Measurements from ENCODE around the gene SPOPL.
"Not testable (repeated sequence)": the region's sequence is repeated elsewhere in the genome, so short reads cannot be mapped to it uniquely, and the experiment has no call there.

SPOPL gene

DNA sequence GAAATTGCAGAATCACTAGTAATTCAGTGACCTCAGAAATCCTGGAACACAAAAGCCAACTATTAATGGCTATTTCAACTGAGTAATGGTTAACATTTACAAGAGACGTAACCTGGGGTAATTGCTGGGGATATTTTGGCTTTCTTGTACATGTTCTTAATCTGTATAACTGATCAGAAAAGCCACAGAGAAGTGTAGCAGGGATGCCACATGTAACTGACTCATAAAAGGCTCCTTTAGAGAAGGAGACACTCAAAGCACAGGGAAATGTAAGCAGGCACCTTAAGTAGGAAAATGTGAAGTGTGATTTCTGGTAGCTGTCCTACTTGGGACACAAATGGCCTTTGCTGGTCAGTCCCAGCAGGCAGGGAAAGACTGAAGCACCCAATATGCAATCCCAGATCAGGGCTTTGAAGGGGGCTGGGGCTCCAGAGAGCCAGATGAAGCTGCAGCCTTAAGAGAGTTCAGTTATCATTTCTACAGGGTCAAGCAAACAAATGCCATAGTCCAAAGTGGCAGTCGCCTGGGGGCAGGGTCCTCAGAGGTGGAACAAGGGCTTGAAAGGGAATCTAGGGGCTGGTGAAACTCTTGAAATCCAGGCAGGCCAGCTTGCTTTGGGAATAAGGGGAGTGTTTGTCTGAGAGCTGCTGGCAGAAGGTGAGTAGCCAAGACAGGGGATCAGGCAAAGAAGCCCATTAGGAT, 7.2 kb upstream of the SPOPL start:
- DNase-seq: no peak

DNA sequence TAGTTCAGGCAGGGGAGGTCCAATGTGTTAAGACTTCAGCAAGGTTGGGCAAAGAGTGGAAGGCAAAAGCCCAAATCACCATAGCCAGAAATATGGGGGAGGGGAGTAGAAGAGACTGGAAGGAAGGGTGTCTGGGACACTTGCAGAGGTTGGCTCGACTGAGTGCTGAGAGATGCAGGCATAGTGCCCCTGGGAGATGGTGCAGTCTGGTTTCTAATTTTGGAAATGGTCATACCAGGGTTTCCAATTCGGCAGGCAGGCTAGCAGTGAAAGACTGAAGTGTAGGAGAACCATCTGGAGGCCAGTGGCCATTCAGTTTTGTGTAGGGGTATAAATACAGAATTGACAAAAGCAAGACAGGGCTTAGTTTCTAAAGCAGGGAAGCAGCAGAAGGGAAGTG, 6.2 kb upstream of the SPOPL start:
- no peak for DNase-seq

GRCh38 chr2:138496096-138496651, 5.4 kb upstream of the SPOPL start:
- DNase-seq: no peak

DNA sequence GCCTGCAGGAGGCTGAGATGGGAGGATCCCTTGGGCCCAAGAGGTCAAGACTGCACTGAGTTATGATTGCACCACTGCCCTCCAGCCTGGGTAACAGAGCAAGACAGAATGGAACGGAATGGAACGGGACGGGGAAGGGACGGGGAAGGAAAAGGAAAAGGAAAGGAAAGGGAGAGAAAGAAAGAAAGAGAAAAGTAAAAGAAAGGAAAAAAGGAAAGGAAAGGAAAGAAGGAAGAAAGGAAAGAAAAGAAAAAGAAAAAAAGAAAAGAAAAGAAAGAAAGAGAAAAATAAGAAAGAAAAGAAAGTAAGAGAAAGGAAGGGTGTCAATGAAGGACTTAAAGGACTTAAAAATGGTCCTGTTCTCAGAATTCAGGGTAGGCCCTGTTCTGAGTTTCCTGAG, 4.3 kb upstream of the SPOPL start:
- DNase-seq: no peak

DNA sequence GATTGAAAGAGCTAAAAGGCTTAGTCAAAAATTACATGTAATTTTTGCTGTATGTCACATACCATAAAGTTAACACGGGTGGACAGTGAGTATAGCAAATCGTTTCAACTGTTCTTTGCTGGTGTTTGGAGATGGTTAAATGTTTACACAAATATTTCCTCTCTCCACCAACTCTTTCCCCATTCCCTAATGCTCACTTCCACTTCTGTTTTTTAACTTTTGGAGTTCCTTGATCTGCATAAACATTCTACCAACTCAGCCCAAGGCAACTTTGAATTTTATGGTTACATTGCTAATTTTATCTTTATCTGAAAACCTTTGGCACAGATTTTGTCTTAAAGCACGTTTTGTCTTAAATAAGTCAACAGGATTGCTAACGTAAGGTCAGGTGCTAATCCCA, 1.9 kb upstream of the SPOPL start:
- no peak for DNase-seq

- DNase-seq: no peak
Observed at GRCh38 chr2:138500592-138501424, 762 bp upstream of the SPOPL start.

DNA sequence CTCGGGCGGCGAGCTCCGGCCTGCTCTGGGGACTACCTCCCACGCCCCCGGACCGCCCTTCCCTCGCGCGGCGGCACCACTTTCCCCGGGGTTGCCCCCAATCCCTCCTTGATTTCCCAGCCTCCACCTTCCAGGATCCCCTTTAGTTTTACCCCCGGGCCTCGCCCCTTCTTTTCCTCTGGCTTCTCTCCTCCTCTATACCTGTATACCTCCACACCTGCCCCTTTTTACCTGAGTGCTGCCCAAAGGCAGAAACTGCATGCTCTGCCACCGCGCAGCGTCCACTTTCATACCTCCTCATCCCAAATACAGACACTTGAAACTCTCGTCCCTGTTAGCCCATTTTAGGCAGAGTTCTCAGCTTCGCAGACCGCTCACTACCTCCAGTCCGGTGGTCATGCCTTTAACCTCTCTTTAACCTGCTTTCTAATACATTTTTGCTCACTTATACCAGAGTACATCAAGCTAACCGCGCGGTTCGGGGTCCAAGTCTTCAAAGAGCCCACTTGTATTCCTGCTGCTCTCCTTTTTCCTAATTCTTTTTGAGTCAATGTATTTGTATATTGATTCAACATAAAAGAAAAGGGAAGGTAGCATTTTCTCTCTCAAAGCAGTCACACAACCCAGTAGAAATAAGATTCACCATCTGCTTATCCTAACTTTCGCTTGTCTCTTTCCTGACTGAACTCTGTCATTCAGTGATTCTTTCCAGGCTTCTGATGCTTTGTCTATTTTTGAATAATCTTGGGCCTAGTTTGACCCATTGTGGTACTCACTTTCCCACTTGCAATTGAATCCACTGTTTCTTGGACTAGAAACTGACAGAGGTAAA, 901 bp downstream of the SPOPL start:
- peak; percentile 11 for DNase-seq

GRCh38 chr2:138503087-138503442, 1.5 kb downstream of the SPOPL start:
- peak; percentile 36 for DNase-seq

DNA sequence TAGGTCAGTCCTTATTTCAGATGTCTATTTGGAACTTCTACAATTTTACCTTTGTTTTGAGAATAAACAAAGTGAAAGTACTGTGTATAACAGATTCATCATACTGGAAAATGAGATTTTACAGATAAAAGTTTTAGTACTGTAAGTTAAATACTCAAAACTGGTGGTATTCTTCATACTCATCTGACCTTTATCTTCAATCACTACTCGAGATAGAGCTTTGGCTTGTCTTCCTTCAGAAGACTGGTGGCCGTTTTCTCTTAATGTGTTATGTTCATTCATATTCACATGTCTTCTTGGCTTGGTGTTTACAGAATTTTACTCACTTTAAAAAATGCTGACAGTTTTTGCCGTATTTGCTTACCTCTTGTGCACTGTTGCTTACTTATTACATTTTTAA, 2.1 kb downstream of the SPOPL start:
- DNase-seq: no peak

- no peak for DNase-seq
Observed at GRCh38 chr2:138504092-138504491, 2.5 kb downstream of the SPOPL start.

DNA sequence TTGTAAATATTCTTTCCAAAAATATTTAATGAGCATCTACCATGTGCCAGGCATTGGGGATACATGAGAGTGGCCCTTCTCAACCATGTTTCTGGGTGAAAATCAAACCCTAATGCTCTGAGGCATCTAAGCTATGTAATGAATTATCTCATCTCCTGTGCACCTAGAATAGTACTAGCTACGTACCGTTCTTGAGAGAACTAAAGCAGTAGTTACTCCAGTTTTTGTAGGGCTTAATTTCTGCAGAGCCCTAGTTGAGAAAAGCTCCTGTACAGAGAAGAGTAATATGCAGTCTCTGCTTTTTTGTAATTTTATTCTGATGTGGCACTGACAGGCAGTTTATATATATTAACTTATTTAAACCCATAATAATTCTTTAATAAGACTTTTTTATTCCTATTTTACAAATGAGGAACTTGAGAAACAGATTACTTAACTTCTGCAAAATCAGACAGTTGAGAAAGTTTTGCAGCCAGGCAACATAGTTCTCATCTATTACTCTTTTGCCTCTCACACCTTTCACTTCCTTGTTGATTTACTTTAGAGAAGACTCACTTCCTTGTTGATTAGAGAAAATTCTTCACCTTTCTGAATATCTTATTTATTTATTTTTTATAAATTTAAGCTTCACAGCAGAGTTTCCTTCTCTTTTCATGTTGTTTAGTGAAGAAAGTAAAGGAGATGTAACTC, 3.1 kb downstream of the SPOPL start:
- DNase-seq: peak; percentile 8

DNA sequence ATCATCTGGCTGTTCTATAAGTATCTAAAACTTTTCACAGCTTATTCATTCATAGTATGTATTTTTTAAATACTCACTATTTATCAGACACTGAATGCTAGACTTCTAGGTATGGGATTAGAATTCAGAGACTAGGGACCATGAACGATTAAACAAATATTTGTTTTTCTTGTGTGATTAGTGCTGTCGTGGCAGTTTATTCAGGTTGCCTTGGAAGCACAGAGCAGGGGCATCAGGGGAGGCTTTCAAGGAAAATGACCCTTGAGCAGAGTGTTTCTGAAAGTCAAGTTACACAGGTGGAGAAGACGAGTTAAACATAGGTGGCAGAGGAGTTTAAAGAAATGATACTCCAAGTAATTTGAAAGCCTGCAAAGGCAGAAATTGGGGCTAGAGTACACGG, 5.7 kb downstream of the SPOPL start:
- no peak for DNase-seq

- no peak for DNase-seq
Observed at GRCh38 chr2:138510319-138510718, 8.7 kb downstream of the SPOPL start.

- no peak for DNase-seq
Observed at GRCh38 chr2:138512672-138513071, 11.1 kb downstream of the SPOPL start.

DNA sequence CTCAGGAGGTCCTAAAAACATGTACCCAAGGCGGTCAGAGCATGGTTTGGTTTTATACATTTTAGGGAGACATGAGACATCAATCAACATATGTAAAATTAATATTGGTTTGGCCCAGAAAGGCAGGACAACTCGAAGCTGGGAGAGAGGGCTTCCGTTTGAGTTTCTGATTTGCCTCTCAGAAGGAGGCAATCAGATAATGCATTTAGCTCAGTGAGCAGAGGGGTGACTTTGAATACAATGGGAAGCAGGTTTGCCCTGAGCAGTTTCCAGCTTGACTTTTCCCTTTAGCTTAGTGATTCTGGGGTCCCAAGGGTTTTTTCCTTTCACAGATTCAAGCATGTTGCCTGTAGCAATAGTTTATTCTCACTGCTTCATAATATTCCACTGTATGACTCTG, 12.6 kb downstream of the SPOPL start:
- no peak for DNase-seq

GRCh38 chr2:138515092-138515491, 13.5 kb downstream of the SPOPL start:
- no peak for DNase-seq

DNA sequence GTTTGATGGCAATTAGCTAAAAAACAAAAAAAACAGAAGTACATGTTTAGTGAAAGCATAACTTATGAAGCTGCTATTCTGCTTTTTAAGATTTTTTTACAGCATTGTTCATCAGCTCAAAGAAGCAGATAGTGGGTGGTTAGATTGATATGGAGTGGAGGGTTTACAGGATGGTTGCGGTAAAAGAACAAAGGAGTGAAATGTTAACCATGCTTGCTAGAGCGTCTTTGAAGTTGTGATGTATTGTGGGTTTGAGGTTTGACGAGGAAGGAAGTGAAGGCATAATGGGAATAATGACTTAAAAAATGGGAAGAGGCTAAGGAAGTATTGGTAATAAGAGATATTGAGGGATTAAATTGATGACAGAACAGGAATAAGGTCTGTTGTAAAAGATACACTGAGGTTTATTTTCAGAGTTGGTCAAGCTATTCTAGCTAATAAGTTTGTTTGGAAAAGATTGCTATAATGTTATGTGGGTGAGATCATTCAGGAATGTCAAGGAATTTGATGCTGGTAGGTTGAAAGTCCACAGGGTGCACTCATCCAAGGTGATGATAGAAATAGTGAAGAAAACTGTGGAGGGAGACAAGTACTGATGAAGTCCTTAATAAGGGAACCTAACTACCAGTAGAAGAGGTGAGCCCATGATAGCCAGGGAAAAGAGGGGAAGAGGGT, 14.6 kb downstream of the SPOPL start:
- DNase-seq: peak; percentile 19

- no peak for DNase-seq
Observed at GRCh38 chr2:138518860-138519259, 17.3 kb downstream of the SPOPL start.

GRCh38 chr2:138521821-138522220, 20.3 kb downstream of the SPOPL start:
- DNase-seq: no peak

- no peak for DNase-seq
Observed at GRCh38 chr2:138522556-138522955, 21.0 kb downstream of the SPOPL start.

DNA sequence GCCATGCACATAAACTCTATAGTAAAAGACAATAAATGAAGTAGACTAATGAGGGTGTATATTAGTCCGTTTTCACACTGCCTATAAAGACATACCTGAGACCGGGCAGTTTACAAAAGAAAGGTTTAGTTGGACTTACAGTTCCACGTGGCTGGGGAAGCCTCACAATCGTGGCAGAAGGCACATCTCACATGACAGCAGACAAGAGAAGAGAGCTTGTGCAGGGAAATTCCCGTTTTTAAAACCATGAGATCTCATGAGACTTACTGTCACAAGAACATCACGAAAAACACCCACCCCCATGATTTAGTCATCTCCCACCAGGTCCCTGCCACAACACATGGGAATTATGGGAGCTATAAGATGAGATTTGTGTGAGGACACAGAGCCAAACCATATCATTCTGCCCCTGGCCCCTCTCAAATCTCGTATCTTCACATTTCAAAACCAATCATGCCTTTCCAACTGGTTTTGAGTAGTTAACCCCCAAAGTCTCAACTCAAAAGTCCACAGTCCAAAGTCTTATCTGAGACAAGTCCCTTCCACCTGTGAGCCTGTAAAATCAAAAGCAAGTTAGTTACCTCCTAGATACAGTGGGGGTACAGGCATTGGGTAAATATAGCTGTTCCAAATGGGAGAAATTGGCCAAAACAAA, 21.6 kb downstream of the SPOPL start:
- not testable (repeated sequence) for DNase-seq

- not testable (repeated sequence) for DNase-seq
Observed at GRCh38 chr2:138523673-138524042, 22.1 kb downstream of the SPOPL start.
